HS-27A (cell line): Measurements from ENCODE around the gene LINC00237.

Experiments
- DNase-seq: peaks from one replicate; pipeline ENCODE4 v3.0.0-alpha.2; 2012; ENCODE audit warnings: low read depth, missing footprints

LINC00237 gene

GRCh38 chr20:21096321-21097043, 9.7 kb downstream of the LINC00237 start:
- peak; percentile 35 for DNase-seq

- DNase-seq, result no peak
These were observed 13.4 kb downstream of the LINC00237 start for GRCh38 chr20:21092806-21093205.

GRCh38 chr20:21090721-21091120, 15.4 kb downstream of the LINC00237 start:
- DNase-seq, result no peak

GRCh38 chr20:21090111-21090618, 16.0 kb downstream of the LINC00237 start:
- no peak for DNase-seq

DNA sequence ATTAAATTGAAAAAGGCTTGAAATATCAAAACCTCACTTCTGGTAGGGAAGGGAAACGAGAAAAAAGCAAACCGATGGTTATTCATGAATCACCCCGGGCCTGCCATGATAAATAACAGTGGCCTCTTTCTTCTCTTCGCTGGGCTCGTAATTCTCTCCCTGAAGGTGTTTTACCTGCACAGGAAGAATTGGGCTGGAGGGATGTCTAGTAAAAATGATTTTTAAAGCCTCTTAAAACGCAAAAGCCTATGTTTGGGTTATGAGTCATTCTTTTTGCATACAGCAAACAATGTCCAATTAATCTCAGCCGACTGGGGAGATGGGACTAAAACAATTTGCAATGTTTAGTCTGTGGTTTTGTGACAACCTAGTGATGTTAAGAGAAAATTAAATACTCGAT, 16.8 kb downstream of the LINC00237 start:
- DNase-seq, result no peak

GRCh38 chr20:21087862-21088540, 18.2 kb downstream of the LINC00237 start:
- no peak for DNase-seq

- DNase-seq, result no peak
These were observed 22.3 kb downstream of the LINC00237 start for GRCh38 chr20:21083825-21084325.

- DNase-seq, result no peak
These were observed 23.6 kb downstream of the LINC00237 start for GRCh38 chr20:21082584-21082983.

DNA sequence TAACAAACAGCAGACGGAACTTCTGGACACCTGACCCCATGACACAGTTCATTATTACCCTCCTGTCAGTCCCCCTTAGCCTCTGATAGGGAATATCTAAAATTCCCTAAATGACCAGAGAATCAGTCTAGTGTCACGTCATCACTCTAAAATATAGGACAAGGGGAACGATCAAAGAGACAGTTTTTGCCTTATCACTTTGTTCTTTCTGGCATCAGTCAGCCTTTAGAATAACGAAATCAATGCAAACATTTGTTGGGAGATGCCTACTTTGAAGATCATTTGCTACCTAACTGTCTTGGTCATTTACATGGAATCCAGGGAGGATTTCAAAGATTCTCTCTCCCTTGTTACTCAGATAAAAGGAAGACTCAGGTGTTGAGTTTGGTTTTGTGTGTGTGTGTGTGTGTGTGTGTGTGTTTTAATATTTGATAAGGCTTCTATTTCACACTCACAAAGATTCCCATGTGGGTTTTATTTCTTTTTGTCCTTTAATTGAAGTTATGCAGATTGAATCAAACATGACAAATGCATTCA, 28.3 kb downstream of the LINC00237 start:
- no peak for DNase-seq

DNA sequence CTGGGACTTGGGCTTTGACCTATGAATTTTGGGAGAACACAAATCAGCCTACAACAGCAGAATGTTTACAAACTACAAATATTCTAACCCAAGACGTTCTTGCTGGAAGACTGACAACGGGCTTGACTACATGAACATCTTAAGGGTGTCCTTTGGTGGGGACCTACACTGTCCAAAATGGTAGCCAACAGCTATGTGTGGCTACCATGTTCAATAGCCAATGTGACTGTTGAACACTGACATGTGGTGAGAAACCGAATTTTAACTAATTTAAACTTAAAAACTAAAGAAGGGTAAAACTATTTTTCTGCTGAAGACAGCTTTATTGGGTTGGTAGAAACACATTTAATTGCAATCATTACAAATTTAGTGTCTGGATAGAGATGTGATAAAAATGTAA, 30.1 kb downstream of the LINC00237 start:
- DNase-seq, result no peak

DNA sequence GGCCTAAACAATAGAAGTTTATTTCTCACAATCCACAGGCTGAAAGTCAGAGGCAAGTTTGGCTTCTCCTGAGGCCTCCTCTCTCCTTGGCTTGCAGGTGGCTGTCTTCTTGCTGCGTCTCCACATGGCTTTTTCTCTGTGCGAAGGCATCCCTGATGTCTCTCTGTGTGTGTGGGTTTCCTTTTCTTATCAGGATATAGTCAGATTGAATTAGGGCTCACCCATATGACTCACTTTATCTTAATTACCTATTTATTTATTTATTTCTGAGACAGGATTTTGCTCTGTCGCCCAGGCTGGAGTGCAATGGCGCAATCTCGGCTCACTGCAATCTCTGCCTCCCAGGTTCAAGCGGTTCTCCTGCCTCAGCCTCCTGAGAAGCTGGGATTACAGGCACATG, 30.7 kb downstream of the LINC00237 start:
- no peak for DNase-seq

DNA sequence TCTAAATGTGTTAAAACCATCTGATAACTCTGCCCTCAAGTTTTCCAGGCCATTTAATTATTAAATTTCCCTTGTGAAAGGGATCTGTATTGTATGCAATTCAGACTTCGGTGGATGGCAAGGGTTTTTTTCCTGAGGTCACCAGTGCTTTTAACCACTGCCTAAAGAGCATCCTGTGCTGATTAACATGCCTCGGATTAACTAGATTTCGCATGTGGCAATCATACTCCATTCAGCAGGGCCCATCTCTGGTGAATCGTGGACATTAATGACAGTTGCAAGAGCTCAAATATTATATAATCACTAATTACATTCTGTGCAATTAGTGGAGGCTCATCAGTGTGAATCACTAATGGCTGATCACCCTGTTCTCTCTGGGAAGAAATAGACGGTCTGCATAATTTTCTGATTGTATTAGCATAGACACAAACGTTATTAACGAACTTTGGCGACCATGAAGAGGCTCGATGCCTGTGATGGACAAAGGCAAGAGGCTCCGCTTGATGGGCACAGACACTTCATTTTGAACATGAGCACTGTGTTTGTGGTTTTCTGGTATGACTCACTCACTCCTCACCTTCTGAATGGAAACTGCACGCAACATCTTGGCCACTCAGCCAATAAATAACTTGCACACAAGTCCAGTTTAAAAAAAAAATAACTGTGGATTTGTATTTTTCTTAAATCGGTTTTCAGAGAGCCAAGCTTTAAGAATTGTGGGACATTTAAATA, 31.4 kb downstream of the LINC00237 start:
- no peak for DNase-seq

DNA sequence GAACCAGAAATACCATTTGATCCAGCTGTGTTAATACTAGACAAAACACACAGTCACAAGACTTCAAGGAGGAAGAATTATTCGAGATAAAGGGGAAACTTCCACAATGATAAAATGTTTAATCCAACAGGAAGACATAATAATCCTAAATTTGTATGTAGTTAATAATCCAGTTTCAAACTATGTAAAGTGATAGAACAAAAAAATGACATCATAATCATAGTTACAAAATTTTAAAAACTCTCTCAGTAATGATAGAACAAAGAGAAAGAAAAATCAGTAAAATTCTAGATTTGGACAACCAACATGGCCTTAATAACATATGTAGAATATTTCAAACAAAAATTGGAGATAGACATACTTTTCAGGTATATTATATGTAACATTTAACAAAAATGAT, 38.9 kb downstream of the LINC00237 start:
- DNase-seq, result no peak

GRCh38 chr20:21064924-21065323, 41.2 kb downstream of the LINC00237 start:
- no peak for DNase-seq

GRCh38 chr20:21063276-21063675, 42.9 kb downstream of the LINC00237 start:
- DNase-seq, result no peak

GRCh38 chr20:21053002-21053762, 53.0 kb downstream of the LINC00237 start:
- no peak for DNase-seq

GRCh38 chr20:21052686-21053001, 53.5 kb downstream of the LINC00237 start:
- no peak for DNase-seq

DNA sequence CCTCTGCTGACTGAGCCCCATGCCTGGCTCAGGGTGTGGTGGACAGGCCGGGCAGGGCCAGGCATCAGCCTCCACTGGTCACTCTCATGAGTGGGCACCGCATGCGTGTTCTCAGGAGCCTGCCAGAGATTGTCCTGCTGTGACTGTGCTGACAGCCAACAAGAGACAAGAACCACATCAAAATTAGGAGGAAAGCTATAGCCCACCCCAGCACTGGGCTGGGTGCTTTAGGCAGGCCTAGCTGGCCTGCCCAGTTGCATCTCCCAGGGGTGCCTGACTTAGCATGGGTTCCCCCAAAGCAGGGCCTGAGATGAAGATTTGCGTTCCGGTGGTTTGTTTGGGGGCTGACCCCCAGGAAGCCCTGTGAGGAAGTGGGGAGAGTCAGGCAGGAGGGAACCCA, 53.9 kb downstream of the LINC00237 start:
- no peak for DNase-seq

DNA sequence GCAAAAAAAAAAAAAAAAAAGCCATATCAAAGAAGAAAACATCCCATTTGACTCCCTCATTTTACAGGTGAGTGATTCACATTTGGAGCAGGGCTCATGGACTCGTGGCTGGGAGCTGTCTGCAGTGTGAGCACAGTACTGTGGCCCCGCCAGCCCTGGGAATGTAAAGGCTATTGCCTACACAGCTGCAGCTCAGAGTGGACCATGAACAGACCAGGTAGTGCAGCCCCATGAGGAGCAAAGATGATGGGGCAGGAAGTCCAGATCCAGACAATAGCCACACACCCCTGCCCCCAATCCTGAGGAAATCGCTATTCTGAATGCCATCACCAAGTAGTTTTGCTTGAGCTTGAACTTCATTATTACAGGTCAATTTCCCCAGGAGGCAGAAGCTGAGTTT, 55.4 kb downstream of the LINC00237 start:
- DNase-seq, result no peak

GRCh38 chr20:21049305-21049828, 56.8 kb downstream of the LINC00237 start:
- no peak for DNase-seq

DNA sequence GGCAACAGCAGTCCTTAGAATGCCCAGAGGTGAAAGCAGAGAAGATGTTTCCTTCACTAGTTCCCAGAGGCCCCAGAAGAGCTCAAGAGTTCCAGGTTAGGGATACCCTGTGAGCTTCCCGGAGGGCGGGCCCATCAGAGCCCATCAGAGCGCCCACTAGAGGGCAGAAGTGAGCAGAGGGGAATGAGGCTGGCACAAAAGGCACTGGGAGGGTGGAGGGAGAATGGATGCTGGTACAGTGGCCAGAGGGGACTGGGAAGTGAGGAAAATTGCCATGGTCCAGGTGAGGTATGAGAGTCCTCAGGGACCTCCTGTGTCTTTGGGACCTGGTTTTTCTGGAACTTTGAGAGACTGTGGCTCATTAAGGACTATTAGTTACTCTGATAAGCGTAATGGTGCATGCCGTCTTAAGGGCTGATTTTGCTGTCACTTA, 57.3 kb downstream of the LINC00237 start:
- DNase-seq, result peak; percentile 14
